ENCODE measurements around the gene TPSG1.

DNA sequence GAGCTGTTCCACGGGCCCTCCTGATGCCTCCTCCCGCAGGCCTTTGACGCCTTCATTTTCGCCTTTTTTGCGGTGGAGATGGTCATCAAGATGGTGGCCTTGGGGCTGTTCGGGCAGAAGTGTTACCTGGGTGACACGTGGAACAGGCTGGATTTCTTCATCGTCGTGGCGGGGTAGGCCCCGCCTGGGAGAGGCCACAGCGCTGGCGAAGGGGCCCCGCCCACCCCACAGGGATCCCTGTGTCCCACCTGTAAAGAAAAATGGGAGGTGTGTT lies 29.7 kb downstream of the TPSG1 start:
- TF ChIP-seq CTCF (conservative IDR thresholded peaks at IDR 0.05) (no peak), ZFX (IDR thresholded peaks at IDR 0.05) (no peak)
